NCI-H1092 treated with DMSO at 0.1 percent for 48 hours (cell line): ENCODE measurements around the gene SUOX.
"Not testable (repeated sequence)": the region's sequence is repeated elsewhere in the genome, so short reads cannot be mapped to it uniquely, and the experiment has no call there.

Experiments
- DNase-seq: peaks from one replicate; lab custom pipeline; 2025; lab: John Stamatoyannopoulos, UW

The SUOX gene

GRCh38 chr12:55996715-55997534 lies at the start of gene SUOX:
TSS of gene SUOX (plus strand) at chr12:55997276. CDS start at chr12:56002222, 4,946 bp downstream.
- peak; percentile 84 for DNase-seq

GRCh38 chr12:55955344-55955743 lies 41.7 kb upstream of the SUOX start:
- no peak for DNase-seq

- no peak for DNase-seq
Measured at GRCh38 chr12:55955800-55956508, 41.1 kb upstream of the SUOX start.

- no peak for DNase-seq
Measured at GRCh38 chr12:55957106-55957859, 39.8 kb upstream of the SUOX start.

GRCh38 chr12:55963760-55964159 lies 33.3 kb upstream of the SUOX start:
- no peak for DNase-seq

GRCh38 chr12:55965240-55965639 lies 31.8 kb upstream of the SUOX start:
- DNase-seq, result no peak

- DNase-seq, result no peak
Measured at GRCh38 chr12:55965941-55966407, 31.1 kb upstream of the SUOX start, which contains the start of gene PMEL. TSS of gene PMEL (minus strand) at chr12:55966042. CDS start at chr12:55966011, 31 bp downstream.

GRCh38 chr12:55966408-55967281 lies 30.4 kb upstream of the SUOX start, which contains the start of gene CDK2:
TSS of gene CDK2 (plus strand) at chr12:55966830. CDS start at chr12:55967009, 179 bp downstream.
- DNase-seq, result peak; percentile 42

GRCh38 chr12:55969356-55969755 lies 27.7 kb upstream of the SUOX start:
- DNase-seq, result no peak

- no peak for DNase-seq
Measured at GRCh38 chr12:55970775-55971174, 26.3 kb upstream of the SUOX start.

GRCh38 chr12:55972042-55972441 lies 25.0 kb upstream of the SUOX start:
- no peak for DNase-seq

GRCh38 chr12:55972456-55972855 lies 24.6 kb upstream of the SUOX start:
- DNase-seq, result no peak

- DNase-seq, result no peak
Measured at GRCh38 chr12:55972911-55973598, 24.0 kb upstream of the SUOX start.

- DNase-seq, result peak; percentile 100
Measured at GRCh38 chr12:55973599-55974307, 23.3 kb upstream of the SUOX start, which contains the start of gene RAB5B. TSS of gene RAB5B (plus strand) at chr12:55974078. CDS start at chr12:55986961, 12,883 bp downstream.

GRCh38 chr12:55974308-55974730 lies 22.8 kb upstream of the SUOX start:
- DNase-seq, result no peak

GRCh38 chr12:55978393-55978792 lies 18.7 kb upstream of the SUOX start:
- no peak for DNase-seq

GRCh38 chr12:55979069-55979468 lies 18.0 kb upstream of the SUOX start:
- no peak for DNase-seq

- DNase-seq, result not testable (repeated sequence)
Measured at GRCh38 chr12:55981882-55982281, 15.2 kb upstream of the SUOX start.

- DNase-seq, result no peak
Measured at GRCh38 chr12:55982319-55982936, 14.6 kb upstream of the SUOX start.
